ENCODE measurements around the gene AGFG2.
"Not testable (repeated sequence)": the region's sequence is repeated elsewhere in the genome, so short reads cannot be mapped to it uniquely, and the experiment has no call there.

The AGFG2 gene

DNA sequence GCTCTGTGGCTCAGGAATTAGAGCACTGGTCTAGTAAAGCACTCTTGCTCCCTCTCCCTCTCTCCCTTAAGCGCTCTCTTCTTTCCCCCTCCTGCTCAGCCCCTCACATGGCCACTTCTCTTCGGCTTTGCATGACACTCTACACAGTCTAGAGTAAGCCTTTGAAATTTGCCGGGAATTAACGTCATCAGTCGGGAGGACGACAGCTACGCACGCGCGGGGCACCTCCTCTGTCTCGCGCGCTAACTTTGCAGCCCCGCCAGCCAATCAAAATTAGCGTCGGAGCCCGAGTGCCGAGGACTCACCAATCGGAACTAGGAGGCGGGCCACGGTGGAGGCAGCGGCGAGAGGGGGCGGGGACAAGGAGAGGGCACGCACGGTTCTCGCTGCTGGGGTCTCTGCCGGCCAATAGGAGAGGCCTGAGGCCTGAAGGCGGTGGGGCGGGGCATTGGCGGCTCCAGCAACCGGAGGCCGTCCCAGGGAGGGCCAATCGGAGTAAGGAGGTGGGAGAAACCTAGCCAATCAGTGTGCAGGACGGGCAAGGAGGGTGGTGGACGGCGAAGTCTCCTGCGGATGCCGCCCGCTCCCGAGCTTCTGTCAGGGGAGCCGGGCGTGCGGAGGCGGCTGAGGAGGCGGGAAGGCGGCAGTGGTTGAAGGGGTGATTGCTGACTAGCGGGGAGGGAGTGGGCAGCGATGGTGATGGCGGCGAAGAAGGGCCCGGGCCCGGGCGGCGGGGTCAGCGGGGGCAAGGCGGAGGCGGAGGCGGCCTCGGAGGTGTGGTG lies at the start of gene AGFG2:
TSS of gene AGFG2 (plus strand) at position 550 of the 782 bp plus-strand sequence. CDS start at position 694, 144 bp downstream.
- DNase-seq (ENCODE audit: low read depth in 2 of 2), result peak; percentile 99

- DNase-seq (ENCODE audit: low read depth in 2 of 2), result peak; percentile 87 to 89
These were observed 49.2 kb upstream of the AGFG2 start for GRCh38 chr7:100489824-100490223.

- DNase-seq (ENCODE audit: low read depth in 2 of 2), result no peak
These were observed 48.4 kb upstream of the AGFG2 start for GRCh38 chr7:100490483-100491191.

GRCh38 chr7:100491192-100491578 lies 47.8 kb upstream of the AGFG2 start:
- DNase-seq (ENCODE audit: low read depth in 2 of 2), result no peak

- DNase-seq (ENCODE audit: low read depth in 2 of 2), result no peak
These were observed 46.1 kb upstream of the AGFG2 start for GRCh38 chr7:100492738-100493475.

DNA sequence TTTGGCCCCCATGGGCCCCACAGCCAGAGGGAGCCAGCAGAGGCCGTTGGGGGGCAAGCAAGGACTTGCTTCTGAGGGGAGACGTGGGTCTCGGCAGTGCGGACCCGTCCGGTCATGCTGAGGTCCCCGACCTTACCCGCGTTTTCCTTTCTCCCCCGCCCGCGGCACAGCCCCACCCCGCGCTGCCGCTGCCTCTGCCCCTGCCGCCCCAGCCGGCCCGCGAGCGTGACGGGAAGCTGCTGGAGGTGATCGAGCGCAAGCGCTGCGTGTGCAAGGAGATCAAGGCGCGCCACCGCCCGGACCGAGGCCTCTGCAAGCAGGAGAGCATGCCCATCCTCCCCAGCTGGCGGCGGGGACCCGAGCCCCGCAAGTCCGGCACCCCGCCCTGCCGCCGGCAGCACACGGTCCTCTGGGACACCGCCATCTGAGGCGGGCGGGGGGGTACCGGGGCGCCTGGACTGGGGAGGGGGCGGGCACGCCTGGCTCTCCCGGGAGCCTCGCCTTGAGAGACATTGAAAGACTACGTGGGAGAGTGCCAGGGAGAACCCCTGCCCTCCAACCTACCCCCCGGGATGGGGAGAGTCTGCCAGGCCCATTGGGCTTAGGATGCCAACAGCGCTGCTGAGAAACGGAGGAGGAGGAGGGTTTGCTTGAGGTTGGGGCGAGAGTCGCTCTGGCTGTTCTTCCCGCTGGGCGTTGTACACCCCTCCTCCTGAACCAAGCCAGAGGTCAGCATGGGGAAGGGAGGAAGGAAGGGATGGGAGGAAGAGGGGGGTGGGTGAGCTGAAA lies 45.3 kb upstream of the AGFG2 start:
- no peak for DNase-seq (ENCODE audit: low read depth in 2 of 2)

GRCh38 chr7:100496509-100496908 lies 42.5 kb upstream of the AGFG2 start:
- no peak for DNase-seq (ENCODE audit: low read depth in 2 of 2)

DNA sequence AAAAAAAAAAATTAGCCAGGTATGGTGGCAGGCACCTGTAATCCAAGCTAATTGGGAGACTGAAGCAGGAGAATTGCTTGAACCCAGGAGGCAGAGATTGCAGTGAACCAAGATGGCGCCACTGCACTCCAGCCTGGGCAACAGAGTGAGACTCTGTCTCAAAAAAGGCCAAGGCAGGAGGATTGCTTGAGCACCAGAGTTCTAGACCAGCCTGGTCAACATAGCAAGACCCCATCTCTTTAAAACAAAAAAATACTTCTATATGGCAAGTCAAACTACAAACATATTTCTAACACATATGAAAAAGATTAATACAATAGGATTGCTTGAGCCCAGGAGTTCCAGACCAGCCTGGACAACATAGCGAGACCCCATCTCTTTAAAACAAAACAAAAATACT lies 38.3 kb upstream of the AGFG2 start:
- DNase-seq (ENCODE audit: low read depth in 2 of 2), result not testable (repeated sequence)

DNA sequence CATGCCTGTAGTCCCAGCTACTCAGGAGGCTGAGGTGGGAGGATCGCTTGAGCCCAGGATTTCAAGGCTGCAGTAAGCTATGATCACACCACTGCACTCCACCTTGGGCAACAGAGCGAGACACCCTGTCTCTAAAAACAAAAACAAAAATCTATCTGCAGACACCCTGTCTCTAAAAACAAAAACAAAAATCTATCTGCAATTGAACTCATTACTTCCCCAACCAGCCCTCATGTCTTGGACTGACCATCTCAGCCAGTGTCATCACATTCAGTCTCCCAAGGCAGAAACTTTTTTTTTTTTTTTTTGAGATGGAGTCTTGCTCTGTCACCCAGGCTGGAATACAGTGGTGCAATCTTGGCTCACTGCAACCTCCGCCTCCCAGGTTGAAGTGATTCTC lies 35.0 kb upstream of the AGFG2 start:
- not testable (repeated sequence) for DNase-seq (ENCODE audit: low read depth in 2 of 2)

DNA sequence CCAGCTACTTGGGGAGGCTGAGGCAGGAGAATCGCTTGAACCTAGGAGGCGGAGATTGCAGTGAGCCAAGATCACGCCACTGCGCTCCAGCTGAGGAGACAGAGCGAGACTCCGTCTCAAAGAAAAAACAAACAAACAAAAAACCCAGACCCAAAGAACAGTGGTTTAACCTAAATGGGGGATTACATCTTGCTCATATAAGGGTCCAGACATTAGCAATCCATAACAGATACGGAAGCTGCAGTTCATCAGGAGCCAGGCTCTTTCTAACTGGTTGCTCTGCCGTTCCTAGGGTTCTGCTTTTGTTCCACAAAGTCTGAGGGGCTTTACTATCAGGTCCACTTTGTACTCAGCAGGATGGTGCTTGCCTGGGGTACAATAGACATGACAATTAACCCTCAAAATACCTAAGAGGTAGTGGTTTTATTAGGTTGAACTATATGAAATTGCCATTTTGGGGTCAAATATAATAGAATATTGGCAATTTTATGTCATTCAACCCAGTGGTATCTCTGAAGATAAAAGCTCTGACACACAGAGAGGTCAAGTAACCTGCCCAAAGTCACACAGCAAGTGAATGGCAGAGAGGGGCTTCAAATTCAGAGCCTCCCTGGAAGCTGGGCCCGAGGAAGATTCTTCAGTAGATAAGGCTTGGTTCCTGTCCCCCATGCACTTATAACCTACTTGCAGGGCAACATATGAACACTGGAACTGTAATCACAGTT lies 34.0 kb upstream of the AGFG2 start:
- DNase-seq (ENCODE audit: low read depth in 2 of 2), result no peak

DNA sequence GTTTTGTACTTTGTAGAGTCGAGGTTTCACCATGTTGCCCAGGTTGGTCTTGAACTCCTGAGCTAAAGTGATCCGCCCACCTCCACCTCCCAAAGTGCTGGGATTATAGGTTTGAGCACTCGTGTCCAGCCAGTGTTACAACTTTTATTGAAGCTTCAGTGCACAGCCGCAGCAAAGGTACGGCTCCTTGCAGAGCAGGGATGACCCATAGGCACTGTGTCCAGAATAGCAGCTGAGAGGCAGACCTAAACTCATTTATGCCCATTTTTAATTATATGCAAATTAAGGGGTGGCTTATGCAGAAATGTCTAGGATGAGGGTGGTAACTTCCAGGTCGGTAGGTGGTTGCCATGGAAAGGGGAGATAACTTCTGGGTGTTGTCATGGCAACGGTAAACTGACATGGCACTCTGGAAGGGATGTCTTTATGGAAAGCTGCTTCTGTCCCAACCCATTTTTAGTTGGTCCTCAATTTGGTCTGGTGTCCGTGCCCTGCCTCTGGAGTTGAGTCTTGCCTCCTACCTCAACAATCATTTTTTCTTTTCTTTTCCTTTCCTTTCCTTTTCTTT lies 32.6 kb upstream of the AGFG2 start:
- DNase-seq (ENCODE audit: low read depth in 2 of 2), result no peak

DNA sequence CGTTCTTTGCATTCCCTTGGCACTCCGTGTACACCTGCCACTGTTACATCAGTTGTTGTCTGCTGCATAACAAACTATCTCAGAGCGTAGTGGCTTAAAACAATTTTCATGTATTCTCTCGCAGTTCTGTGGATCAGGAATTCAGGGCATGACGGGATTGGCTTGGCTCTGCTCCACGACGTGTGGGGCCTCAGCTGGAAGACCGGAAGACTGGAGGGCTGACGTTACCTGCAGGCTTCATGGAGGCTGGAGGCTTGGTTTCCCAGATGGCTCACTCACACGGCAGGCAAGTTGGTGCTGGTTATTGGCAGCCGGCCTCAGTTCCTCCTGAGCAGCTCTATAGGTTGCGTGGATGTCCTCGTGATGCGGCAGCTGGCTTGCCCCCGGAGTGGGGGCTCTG lies 29.8 kb upstream of the AGFG2 start:
- DNase-seq (ENCODE audit: low read depth in 2 of 2), result peak; percentile 76

DNA sequence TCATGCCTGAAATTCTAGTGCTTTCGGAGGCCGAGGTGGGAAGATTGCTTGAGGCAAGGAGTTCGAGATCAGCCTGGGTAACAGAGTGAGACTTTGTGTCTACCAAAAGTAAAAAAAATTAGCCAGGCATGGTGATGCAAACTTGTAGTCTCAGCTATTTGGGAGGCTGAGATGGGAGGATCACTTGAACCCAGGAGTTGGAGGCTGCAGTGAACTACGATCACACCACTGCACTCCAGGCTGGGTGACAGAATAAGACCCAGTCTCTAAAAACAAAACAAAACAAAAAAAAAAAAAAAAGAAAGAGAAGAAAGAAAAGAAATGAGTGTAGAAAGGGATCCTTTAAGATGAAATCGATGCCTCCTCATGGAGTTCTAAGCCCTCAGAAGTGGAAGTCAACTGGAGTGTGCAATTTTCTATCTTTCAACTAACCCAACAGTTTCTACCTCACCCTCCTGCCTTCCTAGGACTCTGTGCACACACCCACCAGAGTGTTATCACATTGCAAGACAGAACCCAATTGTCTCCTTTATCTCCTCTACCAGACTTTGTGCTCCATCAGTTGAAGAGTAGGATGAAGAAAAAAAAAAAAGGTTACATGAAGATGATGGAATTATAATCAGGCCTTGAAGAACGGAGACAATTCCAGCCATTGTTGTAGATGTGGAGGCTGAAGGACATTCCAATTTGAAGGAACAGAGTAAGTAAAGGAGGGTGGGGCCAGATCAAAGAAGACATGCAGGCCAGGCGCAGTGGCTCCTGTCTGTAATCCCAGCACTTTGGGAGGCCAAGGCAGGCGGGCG lies 28.4 kb upstream of the AGFG2 start:
- no peak for DNase-seq (ENCODE audit: low read depth in 2 of 2)

DNA sequence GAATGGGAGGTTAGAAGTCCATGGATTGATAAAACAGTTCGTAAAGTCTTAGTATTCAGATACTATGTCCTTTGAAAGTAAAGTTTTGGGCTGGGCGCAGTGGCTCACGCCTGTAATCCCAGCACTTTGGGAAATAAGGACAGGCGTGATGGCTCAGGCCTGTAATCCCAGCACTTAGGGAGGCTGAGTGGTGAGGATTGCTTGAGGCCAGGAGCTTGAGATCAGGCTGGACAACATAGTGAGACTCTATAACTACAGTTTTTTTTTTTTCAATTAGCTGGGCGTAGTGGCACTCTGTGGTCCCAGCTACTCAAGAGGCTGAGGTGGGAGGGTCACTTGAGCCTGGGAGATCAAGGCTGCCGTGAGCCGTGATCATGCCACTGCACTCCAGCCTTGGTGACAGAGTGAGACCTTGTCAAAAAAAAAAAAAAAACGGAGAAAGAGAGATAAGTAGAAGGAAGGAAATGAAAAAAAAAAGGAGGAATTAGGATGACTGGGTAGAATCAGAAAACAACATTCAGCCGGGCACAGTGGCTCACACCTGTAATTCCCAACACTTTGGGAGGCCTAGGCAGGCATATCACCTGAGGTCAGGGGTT lies 25.7 kb upstream of the AGFG2 start:
- no peak for DNase-seq (ENCODE audit: low read depth in 2 of 2)

GRCh38 chr7:100515072-100515532 lies 23.9 kb upstream of the AGFG2 start:
- DNase-seq (ENCODE audit: low read depth in 2 of 2), result peak; percentile 85 to 86

DNA sequence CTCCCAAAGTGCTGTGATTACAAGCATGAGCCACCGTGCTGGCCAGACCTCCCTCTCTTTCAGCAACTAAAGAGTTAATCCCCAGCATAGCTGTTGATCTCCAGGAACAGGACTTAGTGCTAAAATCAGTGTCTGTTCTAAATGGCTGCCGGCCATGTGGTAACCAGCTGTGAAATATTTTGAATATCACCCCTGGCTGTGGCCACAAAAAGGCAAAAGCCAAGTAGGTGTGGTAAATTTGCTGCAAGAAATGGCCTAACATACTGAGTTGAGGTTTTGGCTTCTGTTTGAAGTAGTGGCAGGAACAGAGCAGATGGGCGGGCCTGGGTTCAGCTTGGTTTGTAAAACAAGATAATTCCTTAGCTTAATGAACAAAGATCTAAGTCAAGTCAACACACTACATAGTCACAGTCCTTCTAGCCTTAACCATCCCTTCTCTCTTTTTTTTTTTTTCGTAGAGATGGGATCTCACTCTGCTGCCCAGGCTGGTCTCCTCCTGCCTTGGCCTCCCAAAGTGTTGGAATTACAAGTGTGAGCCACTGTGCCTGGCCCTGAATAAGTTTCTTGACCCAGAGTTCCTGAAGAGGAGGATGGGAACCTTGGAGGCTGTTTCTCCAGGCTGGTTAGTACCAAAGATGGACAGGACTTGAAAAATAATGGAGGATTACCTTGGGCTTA lies 22.7 kb upstream of the AGFG2 start:
- DNase-seq (ENCODE audit: low read depth in 2 of 2), result peak; percentile 97

DNA sequence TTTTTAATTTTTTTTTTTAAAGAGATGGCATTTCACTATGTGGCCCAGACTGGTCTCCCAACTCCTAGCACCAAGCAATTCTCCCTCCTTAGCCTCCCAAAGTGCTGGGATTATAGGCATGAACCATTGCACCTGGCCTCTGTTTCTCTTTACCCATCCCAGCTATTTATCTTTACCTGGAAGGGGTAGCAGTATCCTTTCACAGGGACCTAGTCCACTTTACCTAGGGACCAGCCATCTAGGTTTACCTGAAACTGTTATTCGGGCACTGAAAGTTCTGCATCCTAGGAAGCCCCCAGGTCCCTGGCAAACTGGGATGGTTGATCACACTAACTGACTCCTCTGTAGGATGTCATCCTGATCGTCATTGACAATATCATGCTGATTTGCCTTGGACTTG lies 21.7 kb upstream of the AGFG2 start:
- DNase-seq (ENCODE audit: low read depth in 2 of 2), result no peak

GRCh38 chr7:100519580-100519979 lies 19.4 kb upstream of the AGFG2 start:
- DNase-seq (ENCODE audit: low read depth in 2 of 2), result no peak

DNA sequence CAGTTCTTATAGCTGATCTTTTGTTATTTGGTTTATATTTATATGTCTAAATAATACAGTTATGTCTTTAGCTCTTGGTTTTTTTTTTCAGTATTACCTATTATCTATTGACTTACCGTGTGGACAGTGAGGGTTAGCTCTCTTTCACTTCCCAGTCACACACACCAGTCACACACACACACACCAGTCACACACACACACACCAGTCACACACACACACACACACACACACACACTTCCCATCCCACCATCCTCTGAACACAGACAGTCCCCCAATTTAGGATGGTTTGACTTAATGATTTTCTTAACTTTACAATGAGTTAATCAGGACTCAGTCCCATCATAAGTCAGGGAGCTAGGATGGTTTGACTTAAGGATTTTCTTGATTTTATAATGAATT lies 18.9 kb upstream of the AGFG2 start:
- no peak for DNase-seq (ENCODE audit: low read depth in 2 of 2)
